Liver (tissue), 9 donors: Measurements from ENCODE around the gene KSR1. TPM values are rescaled to one million over a fixed set of nuclear protein-coding genes. Genes with fewer than 3 reads are reported as not detected.

Source experiments
- DNase-seq: peaks from one replicate; pipeline ENCODE4 v3.0.0-alpha.2; 2017; ENCODE audit warnings: low spot score
- H3K27ac ChIP-seq, 2 donors: one replicate each; pipeline ENCODE4 v1.7.0; 2013; ENCODE audit warnings: inconsistent platforms in 2 of 2, low read length in 2 of 2, control low read depth in 1 of 2, low read depth in 1 of 2, mild to moderate bottlenecking in 1 of 2
- H3K27me3 ChIP-seq, 4 donors: one replicate each; pipeline versions ENCODE4 v1.6.1 to v1.7.0; 2013; ENCODE audit warnings: low read length in 3 of 4, inconsistent platforms in 1 of 4, mild to moderate bottlenecking in 1 of 4, moderate library complexity in 1 of 4; ENCODE audit not compliant: control insufficient read depth in 4 of 4, insufficient read depth in 4 of 4
- H3K36me3 ChIP-seq, 4 donors: one replicate each; pipeline versions ENCODE4 v1.6.1 to v1.7.0; 2013; ENCODE audit warnings: low read length in 3 of 4, mild to moderate bottlenecking in 3 of 4, low read depth in 1 of 4, moderate library complexity in 1 of 4; ENCODE audit not compliant: control insufficient read depth in 4 of 4, insufficient read depth in 3 of 4
- H3K4me1 ChIP-seq, 4 donors: one replicate each; pipeline versions ENCODE4 v1.6.1 to v1.7.0; 2013; ENCODE audit warnings: low read length in 3 of 4, mild to moderate bottlenecking in 3 of 4, moderate library complexity in 1 of 4; ENCODE audit not compliant: control insufficient read depth in 4 of 4, insufficient read depth in 4 of 4
- H3K4me3 ChIP-seq, 3 donors: one replicate each; pipeline versions ENCODE4 v1.6.1 to v1.7.0; 2013; ENCODE audit warnings: low read length in 3 of 3, control low read depth in 1 of 3, low read depth in 1 of 3, mild to moderate bottlenecking in 1 of 3
- H3K9ac ChIP-seq, 2 donors: one replicate each; pipeline ENCODE4 v1.7.0; 2013; ENCODE audit warnings: low read length in 2 of 2, mild to moderate bottlenecking in 2 of 2, moderate library complexity in 2 of 2, control low read depth in 1 of 2, low read depth in 1 of 2
- H3K9me3 ChIP-seq, 4 donors: one replicate each; pipeline versions ENCODE4 v1.6.1 to v1.7.0; 2013; ENCODE audit warnings: low read length in 3 of 4; ENCODE audit not compliant: control insufficient read depth in 4 of 4
- EGR1 ChIP-seq, 2 donors: IDR thresholded peaks; 2 replicates each; pipeline ENCODE4 v1.6.1; 2016 to 2018; ENCODE audit warnings: antibody characterized with exemption in 2 of 2, low read depth in 2 of 2
- FOXA1 ChIP-seq: IDR thresholded peaks from 2 replicates; pipeline ENCODE4 v1.6.1; 2016; ENCODE audit warnings: antibody characterized with exemption
- FOXA2 ChIP-seq: IDR thresholded peaks from 2 replicates; pipeline ENCODE4 v1.6.1; 2016; ENCODE audit warnings: antibody characterized with exemption
- GABPA ChIP-seq, 2 donors: IDR thresholded peaks in 1 of 2; conservative IDR thresholded peaks in 1 of 2; 2 replicates each; pipeline ENCODE4 v1.6.1; 2016; ENCODE audit warnings: antibody characterized with exemption in 2 of 2, mild to moderate bottlenecking in 1 of 2, moderate library complexity in 1 of 2
- HNF4A ChIP-seq, 2 donors: conservative IDR thresholded peaks; 2 replicates each; pipeline ENCODE4 v1.6.1; 2016; ENCODE audit warnings: antibody characterized with exemption in 2 of 2, mild to moderate bottlenecking in 2 of 2
- HNF4G ChIP-seq: IDR thresholded peaks from 2 replicates; pipeline ENCODE4 v1.6.1; 2016; ENCODE audit warnings: antibody characterized with exemption
- JUND ChIP-seq, 2 donors: IDR thresholded peaks; 2 replicates each; pipeline ENCODE4 v1.6.1; 2016; ENCODE audit warnings: antibody characterized with exemption in 2 of 2
- NR2F2 ChIP-seq: IDR thresholded peaks from 2 replicates; pipeline ENCODE4 v1.6.1; 2016; ENCODE audit warnings: antibody characterized with exemption
- RAD21 ChIP-seq, 2 donors: IDR thresholded peaks; 2 replicates each; pipeline ENCODE4 v1.6.1; 2016; ENCODE audit warnings: antibody characterized with exemption in 2 of 2, mild to moderate bottlenecking in 2 of 2
- RXRA ChIP-seq, 2 donors: IDR thresholded peaks; 2 replicates each; pipeline ENCODE4 v1.6.1; 2017 to 2018; ENCODE audit warnings: antibody characterized with exemption in 2 of 2, mild to moderate bottlenecking in 1 of 2
- SP1 ChIP-seq: IDR thresholded peaks from 2 replicates; pipeline ENCODE4 v1.6.1; 2018; ENCODE audit warnings: antibody characterized with exemption, mild to moderate bottlenecking
- TAF1 ChIP-seq: conservative IDR thresholded peaks from 2 replicates; pipeline ENCODE4 v1.6.1; 2016; ENCODE audit warnings: antibody characterized with exemption, mild to moderate bottlenecking
- YY1 ChIP-seq: IDR thresholded peaks from 2 replicates; pipeline ENCODE4 v1.6.1; 2016; ENCODE audit warnings: antibody characterized with exemption, mild to moderate bottlenecking
- WGBS: extraction: QIAGEN DNeasy Blood & Tissue Kit; methylation state at CpG from one replicate; pipeline ENCODE4 v1.1.7; 2013; 5-methylcytosine and 5-hydroxymethylcytosine counted together
- polyA plus RNA-seq, 2 donors: library from polyadenylated mRNA; stranded (reverse) in 1 of 2; unstranded in 1 of 2; fragments of 200-250 nt in 1 of 2; fragments of >200 nt in 1 of 2; fragmentation: Nextera tagmentation in 1 of 2; extraction: Ambion mirVana in 1 of 2; gene quantifications; one replicate each; pipeline versions ENCODE4 v1.2.1 to v1.2.3, GENCODE V29; 2013 to 2015
- total RNA-seq, 2 donors: library from RNA; depleted of rRNA; stranded (reverse); fragments of >200 nt; gene quantifications; one replicate each; pipeline ENCODE4 v1.2.3, GENCODE V29; 2014
- TF ChIP-seq, protein P1 (sequence below): IDR thresholded peaks from 2 replicates; pipeline ENCODE4 v1.6.1; 2016; ENCODE audit warnings: antibody characterized with exemption
- TF ChIP-seq, protein P2 (sequence below): IDR thresholded peaks from 2 replicates; pipeline ENCODE4 v1.6.1; 2016; ENCODE audit warnings: antibody characterized with exemption
- TF ChIP-seq, protein P3 (sequence below): IDR thresholded peaks from 2 replicates; pipeline ENCODE4 v1.6.1; 2016; ENCODE audit warnings: antibody characterized with exemption, mild to moderate bottlenecking
- TF ChIP-seq, protein P4 (sequence below): IDR thresholded peaks from 2 replicates; pipeline ENCODE4 v1.6.1; 2016; ENCODE audit warnings: antibody characterized with exemption
- donor health status: healthy.
- donor health status: healthy.
- donor health status: healthy.
- donor health status: healthy.
- donor health status: healthy.

The KSR1 gene
- total and polyA plus RNA-seq, 4 donors: 1.2 to 9.0 (median 4.1) TPM

DNA sequence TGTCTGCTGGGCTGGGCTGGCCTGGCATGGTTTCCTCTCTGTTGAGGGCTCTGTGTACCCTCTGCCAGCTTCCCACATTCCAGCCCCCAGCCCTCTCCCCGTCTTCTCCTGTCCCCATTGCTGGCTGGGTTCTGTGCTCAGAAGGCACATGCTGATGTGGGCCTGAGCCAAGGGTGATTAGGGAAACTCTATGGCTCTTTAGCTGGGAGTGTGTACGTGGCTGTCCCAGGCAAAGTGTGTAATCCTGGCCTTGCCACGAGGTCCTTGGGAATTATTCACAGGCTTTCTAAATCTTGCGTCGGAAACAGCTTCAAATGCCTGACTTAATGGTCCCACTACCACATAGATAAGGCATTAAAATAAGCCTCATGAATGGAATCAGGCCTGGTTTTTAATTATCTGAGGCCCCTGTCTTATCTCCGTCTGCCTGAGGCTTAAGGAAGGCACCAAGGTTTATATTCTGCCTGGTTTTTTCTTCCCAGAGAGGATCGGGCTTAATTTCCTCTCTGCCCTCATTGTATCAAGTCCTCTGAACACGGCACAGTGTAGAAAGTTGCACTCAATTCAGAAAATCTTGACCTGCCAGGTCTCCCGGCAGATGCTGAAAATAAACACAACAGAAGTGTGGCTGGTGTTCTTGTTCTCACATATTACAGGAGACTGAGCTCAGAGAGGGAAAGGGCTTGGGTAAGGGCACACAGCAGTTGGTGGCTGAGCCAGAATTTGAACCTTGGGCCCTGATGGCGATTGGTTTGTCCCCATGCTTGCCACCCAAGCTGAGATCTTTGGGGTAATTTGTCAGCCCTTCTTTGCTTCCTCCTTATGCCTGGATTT is 121.9 kb downstream of the KSR1 start:
- DNase-seq: no peak
- Histone ChIP-seq H3K4me3 (no peak overlapping the region), H3K9ac (no peak overlapping the region), H3K36me3 (no peaks in the 10 kb centered on the region), H3K4me1 (no peaks in the 10 kb centered on the region), H3K9me3 (no peaks in the 10 kb centered on the region), H3K27me3 (no peaks in the 10 kb centered on the region), H3K27ac (peak overlapping the region in 1 of 2 donors; percentile 2)
- TF ChIP-seq, protein P1, sequence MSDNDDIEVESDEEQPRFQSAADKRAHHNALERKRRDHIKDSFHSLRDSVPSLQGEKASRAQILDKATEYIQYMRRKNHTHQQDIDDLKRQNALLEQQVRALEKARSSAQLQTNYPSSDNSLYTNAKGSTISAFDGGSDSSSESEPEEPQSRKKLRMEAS: no peak
- no peak for TF ChIP-seq JUND (IDR thresholded peaks at IDR 0.05)
- no peak for TF ChIP-seq GABPA (IDR thresholded peaks at IDR 0.05 in 1 of 2, conservative IDR thresholded peaks at IDR 0.05 in 1 of 2)
- TF ChIP-seq YY1: no peak
- TF ChIP-seq SP1: no peak
- TF ChIP-seq HNF4G: no peak
- TF ChIP-seq TAF1: no peak
- TF ChIP-seq HNF4A (conservative IDR thresholded peaks at IDR 0.05): no peak
- TF ChIP-seq FOXA1: no peak
- no peak for TF ChIP-seq RAD21 (IDR thresholded peaks at IDR 0.05)
- TF ChIP-seq RXRA (IDR thresholded peaks at IDR 0.05): no peak
- TF ChIP-seq FOXA2: no peak
- TF ChIP-seq, protein P2, sequence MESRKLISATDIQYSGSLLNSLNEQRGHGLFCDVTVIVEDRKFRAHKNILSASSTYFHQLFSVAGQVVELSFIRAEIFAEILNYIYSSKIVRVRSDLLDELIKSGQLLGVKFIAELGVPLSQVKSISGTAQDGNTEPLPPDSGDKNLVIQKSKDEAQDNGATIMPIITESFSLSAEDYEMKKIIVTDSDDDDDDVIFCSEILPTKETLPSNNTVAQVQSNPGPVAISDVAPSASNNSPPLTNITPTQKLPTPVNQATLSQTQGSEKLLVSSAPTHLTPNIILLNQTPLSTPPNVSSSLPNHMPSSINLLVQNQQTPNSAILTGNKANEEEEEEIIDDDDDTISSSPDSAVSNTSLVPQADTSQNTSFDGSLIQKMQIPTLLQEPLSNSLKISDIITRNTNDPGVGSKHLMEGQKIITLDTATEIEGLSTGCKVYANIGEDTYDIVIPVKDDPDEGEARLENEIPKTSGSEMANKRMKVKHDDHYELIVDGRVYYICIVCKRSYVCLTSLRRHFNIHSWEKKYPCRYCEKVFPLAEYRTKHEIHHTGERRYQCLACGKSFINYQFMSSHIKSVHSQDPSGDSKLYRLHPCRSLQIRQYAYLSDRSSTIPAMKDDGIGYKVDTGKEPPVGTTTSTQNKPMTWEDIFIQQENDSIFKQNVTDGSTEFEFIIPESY: no peak
- WGBS: 86% methylated on average over 10 of the region's 10 CpGs

DNA sequence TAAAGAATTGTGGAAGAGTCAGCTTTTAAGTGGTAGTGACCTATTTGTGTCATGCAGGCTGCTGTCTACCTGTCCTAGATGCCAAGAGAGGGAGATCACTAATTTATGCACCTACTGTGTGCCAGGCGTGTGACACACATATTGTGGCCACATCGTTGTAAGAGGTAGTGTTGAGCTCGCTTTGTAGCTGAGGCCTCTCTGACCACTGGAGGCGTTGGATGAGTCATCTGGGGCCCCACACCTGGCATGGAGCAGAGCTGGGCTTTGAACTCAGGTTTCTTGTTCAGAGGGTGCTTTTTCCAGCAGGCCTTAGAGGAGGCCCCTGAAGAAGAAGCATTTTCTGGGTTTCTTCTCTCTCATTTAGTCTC is 122.5 kb downstream of the KSR1 start:
- H3K27ac ChIP-seq: no peak overlapping the region
- H3K9me3 ChIP-seq: no peaks in the 10 kb centered on the region
- H3K9ac ChIP-seq: no peak overlapping the region
- H3K4me3 ChIP-seq: no peak overlapping the region
- 84% methylated on average over 4 of the region's 4 CpGs for WGBS
- DNase-seq: no peak
- TF ChIP-seq JUND (IDR thresholded peaks at IDR 0.05): no peak
- TF ChIP-seq NR2F2: no peak
- no peak for TF ChIP-seq EGR1 (IDR thresholded peaks at IDR 0.05; ENCODE audit: low read depth in 2 of 2)
- TF ChIP-seq RXRA (IDR thresholded peaks at IDR 0.05): no peak
- TF ChIP-seq, protein P3, sequence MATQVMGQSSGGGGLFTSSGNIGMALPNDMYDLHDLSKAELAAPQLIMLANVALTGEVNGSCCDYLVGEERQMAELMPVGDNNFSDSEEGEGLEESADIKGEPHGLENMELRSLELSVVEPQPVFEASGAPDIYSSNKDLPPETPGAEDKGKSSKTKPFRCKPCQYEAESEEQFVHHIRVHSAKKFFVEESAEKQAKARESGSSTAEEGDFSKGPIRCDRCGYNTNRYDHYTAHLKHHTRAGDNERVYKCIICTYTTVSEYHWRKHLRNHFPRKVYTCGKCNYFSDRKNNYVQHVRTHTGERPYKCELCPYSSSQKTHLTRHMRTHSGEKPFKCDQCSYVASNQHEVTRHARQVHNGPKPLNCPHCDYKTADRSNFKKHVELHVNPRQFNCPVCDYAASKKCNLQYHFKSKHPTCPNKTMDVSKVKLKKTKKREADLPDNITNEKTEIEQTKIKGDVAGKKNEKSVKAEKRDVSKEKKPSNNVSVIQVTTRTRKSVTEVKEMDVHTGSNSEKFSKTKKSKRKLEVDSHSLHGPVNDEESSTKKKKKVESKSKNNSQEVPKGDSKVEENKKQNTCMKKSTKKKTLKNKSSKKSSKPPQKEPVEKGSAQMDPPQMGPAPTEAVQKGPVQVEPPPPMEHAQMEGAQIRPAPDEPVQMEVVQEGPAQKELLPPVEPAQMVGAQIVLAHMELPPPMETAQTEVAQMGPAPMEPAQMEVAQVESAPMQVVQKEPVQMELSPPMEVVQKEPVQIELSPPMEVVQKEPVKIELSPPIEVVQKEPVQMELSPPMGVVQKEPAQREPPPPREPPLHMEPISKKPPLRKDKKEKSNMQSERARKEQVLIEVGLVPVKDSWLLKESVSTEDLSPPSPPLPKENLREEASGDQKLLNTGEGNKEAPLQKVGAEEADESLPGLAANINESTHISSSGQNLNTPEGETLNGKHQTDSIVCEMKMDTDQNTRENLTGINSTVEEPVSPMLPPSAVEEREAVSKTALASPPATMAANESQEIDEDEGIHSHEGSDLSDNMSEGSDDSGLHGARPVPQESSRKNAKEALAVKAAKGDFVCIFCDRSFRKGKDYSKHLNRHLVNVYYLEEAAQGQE: no peak
- no peak for TF ChIP-seq HNF4A (conservative IDR thresholded peaks at IDR 0.05)
- TF ChIP-seq, protein P4, sequence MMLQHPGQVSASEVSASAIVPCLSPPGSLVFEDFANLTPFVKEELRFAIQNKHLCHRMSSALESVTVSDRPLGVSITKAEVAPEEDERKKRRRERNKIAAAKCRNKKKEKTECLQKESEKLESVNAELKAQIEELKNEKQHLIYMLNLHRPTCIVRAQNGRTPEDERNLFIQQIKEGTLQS: no peak
- TF ChIP-seq RAD21 (IDR thresholded peaks at IDR 0.05): no peak
- no peak for TF ChIP-seq FOXA2
- no peak for TF ChIP-seq GABPA (IDR thresholded peaks at IDR 0.05 in 1 of 2, conservative IDR thresholded peaks at IDR 0.05 in 1 of 2)
- TF ChIP-seq YY1: no peak
- TF ChIP-seq, protein P2: no peak
- no peaks in the 10 kb centered on the region for H3K27me3 ChIP-seq
- H3K4me1 ChIP-seq: no peaks in the 10 kb centered on the region
- H3K36me3 ChIP-seq: no peaks in the 10 kb centered on the region
